ENCODE data around the gene SNX5.

DNA sequence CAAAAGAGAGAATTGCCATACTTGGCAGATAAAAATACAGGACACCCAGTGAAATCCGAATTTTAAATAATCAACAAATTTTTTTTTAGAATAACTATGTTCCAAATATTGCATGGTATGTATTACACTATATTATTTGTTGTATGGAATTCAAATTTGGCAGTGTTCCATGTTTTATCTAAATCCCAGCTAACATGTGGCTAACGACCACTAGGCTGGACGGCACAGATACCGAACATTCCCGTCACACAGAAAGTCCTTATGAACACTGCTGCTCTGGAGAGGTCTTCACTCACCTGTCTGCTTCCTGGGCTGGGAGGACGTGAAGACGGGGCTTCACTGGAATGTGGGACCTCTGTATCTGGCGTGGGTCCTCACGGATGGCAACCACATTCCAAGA, 32.8 kb downstream of the SNX5 start:
- TF ChIP-seq TCF12 (IDR thresholded peaks at IDR 0.05; ENCODE audit: low read depth), result no peak
- TF ChIP-seq YY1 (IDR thresholded peaks at IDR 0.05; ENCODE audit: low read depth), result no peak
- no peak for TF ChIP-seq CEBPB (IDR thresholded peaks at IDR 0.05)
- TF ChIP-seq MAX (IDR thresholded peaks at IDR 0.05), result no peak
- TF ChIP-seq CREB1 (IDR thresholded peaks at IDR 0.05; ENCODE audit: low read depth), result no peak
- TF ChIP-seq TAF1 (IDR thresholded peaks at IDR 0.05; ENCODE audit: low read depth), result no peak
- no peak for TF ChIP-seq EP300 (IDR thresholded peaks at IDR 0.05; ENCODE audit: borderline replicate concordance)
- TF ChIP-seq REST (IDR thresholded peaks at IDR 0.05; ENCODE audit: low read depth), result no peak
- TF ChIP-seq NFIC (IDR thresholded peaks at IDR 0.05), result no peak
- TF ChIP-seq RAD21 (IDR thresholded peaks at IDR 0.05; ENCODE audit: low read depth), result no peak
